Stimulated activated naive B cell treated with anti-CD40 and anti-IgM and Interleukin-4, amounts not matched to agents 10 μg/mL and 1 μg/mL and 100 μg/mL, for 72 hours (primary cell): ENCODE data around the gene MPP2.
"Not testable (repeated sequence)": the region's sequence is repeated elsewhere in the genome, so short reads cannot be mapped to it uniquely, and the experiment has no call there.

Experiments
- ATAC-seq, 2 donors: fragments of 150-1000 bp; cut with Tn5 transposase; replicated peaks; 2 replicates each; pipeline ENCODE4 v1.10.0; 2021; ENCODE audit warnings: moderate library complexity in 1 of 2
- DNase-seq: peaks from one replicate; pipeline ENCODE4 v3.0.0; 2021
- H3K27ac Mint-ChIP-seq: one replicate; pipeline ENCODE4 v1.8.0; 2022; ENCODE audit warnings: mild to moderate bottlenecking, mixed read lengths
- H3K27me3 Mint-ChIP-seq, 2 donors: one replicate each; pipeline ENCODE4 v1.8.0; 2022; ENCODE audit warnings: mixed read lengths in 2 of 2
- H3K36me3 Mint-ChIP-seq, 2 donors: one replicate each; pipeline ENCODE4 v1.8.0; 2022; ENCODE audit warnings: mixed read lengths in 2 of 2, mild to moderate bottlenecking in 1 of 2
- H3K4me1 Mint-ChIP-seq, 2 donors: one replicate each; pipeline ENCODE4 v1.8.0; 2022; ENCODE audit warnings: mixed read lengths in 2 of 2, mild to moderate bottlenecking in 1 of 2
- H3K4me3 Mint-ChIP-seq, 2 donors: one replicate each; pipeline ENCODE4 v1.8.0; 2022; ENCODE audit warnings: mild to moderate bottlenecking in 2 of 2, mixed read lengths in 2 of 2, moderate library complexity in 1 of 2
- H3K9me3 Mint-ChIP-seq, 2 donors: one replicate each; pipeline ENCODE4 v1.8.0; 2022; ENCODE audit warnings: mixed read lengths in 2 of 2, mild to moderate bottlenecking in 1 of 2

MPP2 gene

GRCh38 chr17:43901861-43902589 lies 5.3 kb downstream of the MPP2 start:
- ATAC-seq: no peak
- peaks cover 75 to 91% of the 10 kb centered on the region in 2 donors for H3K27me3 Mint-ChIP-seq
- H3K4me3 Mint-ChIP-seq: no peak overlapping the region
- peaks cover 19 to 35% of the 10 kb centered on the region in 2 donors for H3K4me1 Mint-ChIP-seq
- no peaks in the 10 kb centered on the region for H3K9me3 Mint-ChIP-seq
- H3K27ac Mint-ChIP-seq: no peak overlapping the region
- peaks cover 0 to 1% of the 10 kb centered on the region in 2 donors for H3K36me3 Mint-ChIP-seq
- no peak for DNase-seq

- Mint-ChIP-seq H3K9me3 (no peaks in the 10 kb centered on the region), H3K4me1 (peaks cover 14 to 26% of the 10 kb centered on the region in 2 donors), H3K27ac (no peak overlapping the region), H3K4me3 (peak overlapping the region; percentile 75 to 77), H3K27me3 (peaks cover 76 to 91% of the 10 kb centered on the region in 2 donors), H3K36me3 (peaks cover 0 to 1% of the 10 kb centered on the region in 2 donors)
- DNase-seq (no peak), ATAC-seq (no peak)
Observed at GRCh38 chr17:43900858-43901754, 6.2 kb downstream of the MPP2 start.

- H3K36me3 Mint-ChIP-seq: peaks cover 0 to 1% of the 10 kb centered on the region in 2 donors
- ATAC-seq: peak; percentile 97 to 98
- DNase-seq: peak; percentile 64
- peak overlapping the region; percentile 75 to 77 for H3K4me3 Mint-ChIP-seq
- H3K27me3 Mint-ChIP-seq: peaks cover 77 to 89% of the 10 kb centered on the region in 2 donors
- peaks cover 14 to 21% of the 10 kb centered on the region in 2 donors for H3K4me1 Mint-ChIP-seq
- H3K27ac Mint-ChIP-seq: peak overlapping the region; percentile 22
- H3K9me3 Mint-ChIP-seq: no peaks in the 10 kb centered on the region
Observed at GRCh38 chr17:43900183-43900857, 7.0 kb downstream of the MPP2 start.

- Mint-ChIP-seq H3K27me3 (peaks cover 64 to 71% of the 10 kb centered on the region in 2 donors), H3K36me3 (peaks cover 0 to 1% of the 10 kb centered on the region in 2 donors)
Observed at GRCh38 chr17:43898446-43898845, 8.9 kb downstream of the MPP2 start.

GRCh38 chr17:43897831-43898230 lies 9.5 kb downstream of the MPP2 start:
- H3K36me3 Mint-ChIP-seq: peaks cover 0 to 1% of the 10 kb centered on the region in 2 donors
- H3K9me3 Mint-ChIP-seq: no peaks in the 10 kb centered on the region
- H3K27me3 Mint-ChIP-seq: peaks cover 61 to 64% of the 10 kb centered on the region in 2 donors
- H3K4me3 Mint-ChIP-seq: no peak overlapping the region
- no peak for ATAC-seq
- no peak overlapping the region for H3K27ac Mint-ChIP-seq
- no peak for DNase-seq
- peaks cover 14 to 21% of the 10 kb centered on the region in 2 donors for H3K4me1 Mint-ChIP-seq

More at GRCh38 chr17:43898446-43898845, 8.9 kb downstream of the MPP2 start:
- DNase-seq: no peak
- ATAC-seq: no peak
- no peaks in the 10 kb centered on the region for H3K9me3 Mint-ChIP-seq
- no peak overlapping the region for H3K27ac Mint-ChIP-seq
- H3K4me1 Mint-ChIP-seq: peaks cover 14 to 21% of the 10 kb centered on the region in 2 donors
- H3K4me3 Mint-ChIP-seq: no peak overlapping the region

GRCh38 chr17:43894494-43894893 lies 12.8 kb downstream of the MPP2 start:
- H3K4me3 Mint-ChIP-seq, DNase-seq, H3K36me3 Mint-ChIP-seq, H3K27ac Mint-ChIP-seq, H3K9me3 Mint-ChIP-seq, ATAC-seq, H3K4me1 Mint-ChIP-seq: not testable (repeated sequence)
- peaks cover 33% of the 10 kb centered on the region in 2 donors for H3K27me3 Mint-ChIP-seq

- ATAC-seq (no peak), DNase-seq (no peak)
- Mint-ChIP-seq H3K27ac (no peak overlapping the region), H3K4me1 (no peaks in the 10 kb centered on the region), H3K27me3 (peaks cover 27 to 34% of the 10 kb centered on the region in 2 donors), H3K4me3 (no peak overlapping the region), H3K9me3 (no peaks in the 10 kb centered on the region), H3K36me3 (no peaks in the 10 kb centered on the region)
Observed at GRCh38 chr17:43892647-43892952, 14.7 kb downstream of the MPP2 start.

GRCh38 chr17:43891851-43892646 lies 15.3 kb downstream of the MPP2 start:
- H3K36me3 Mint-ChIP-seq: no peaks in the 10 kb centered on the region
- peaks cover 21 to 29% of the 10 kb centered on the region in 2 donors for H3K27me3 Mint-ChIP-seq
- no peak overlapping the region for H3K4me3 Mint-ChIP-seq
- H3K9me3 Mint-ChIP-seq: no peaks in the 10 kb centered on the region
- ATAC-seq (no peak), DNase-seq (no peak)
- no peaks in the 10 kb centered on the region for H3K4me1 Mint-ChIP-seq
- H3K27ac Mint-ChIP-seq: no peak overlapping the region

- H3K36me3 Mint-ChIP-seq: no peaks in the 10 kb centered on the region
- H3K4me1 Mint-ChIP-seq: no peaks in the 10 kb centered on the region
- ATAC-seq (no peak), DNase-seq (no peak)
- H3K27me3 Mint-ChIP-seq: peaks cover 17% of the 10 kb centered on the region in 2 donors
- no peak overlapping the region for H3K27ac Mint-ChIP-seq
- no peak overlapping the region for H3K4me3 Mint-ChIP-seq
- no peaks in the 10 kb centered on the region for H3K9me3 Mint-ChIP-seq
Observed at GRCh38 chr17:43890240-43890639, 17.1 kb downstream of the MPP2 start.

GRCh38 chr17:43888548-43888947 lies 18.8 kb downstream of the MPP2 start:
- DNase-seq (no peak), ATAC-seq (no peak)
- no peaks in the 10 kb centered on the region for H3K4me1 Mint-ChIP-seq
- H3K27me3 Mint-ChIP-seq: peaks cover 21 to 24% of the 10 kb centered on the region in 2 donors
- no peaks in the 10 kb centered on the region for H3K9me3 Mint-ChIP-seq
- no peaks in the 10 kb centered on the region for H3K36me3 Mint-ChIP-seq
- H3K4me3 Mint-ChIP-seq: no peak overlapping the region
- no peak overlapping the region for H3K27ac Mint-ChIP-seq

GRCh38 chr17:43882761-43883415 lies 24.4 kb downstream of the MPP2 start:
- no peak overlapping the region for H3K4me3 Mint-ChIP-seq
- no peaks in the 10 kb centered on the region for H3K36me3 Mint-ChIP-seq
- H3K27ac Mint-ChIP-seq: no peak overlapping the region
- H3K4me1 Mint-ChIP-seq: peaks cover 3 to 5% of the 10 kb centered on the region in 2 donors
- DNase-seq (no peak), ATAC-seq (no peak)
- H3K27me3 Mint-ChIP-seq: peaks cover 30 to 52% of the 10 kb centered on the region in 2 donors
- H3K9me3 Mint-ChIP-seq: no peaks in the 10 kb centered on the region

GRCh38 chr17:43881758-43882505 lies 25.4 kb downstream of the MPP2 start:
- no peak for DNase-seq
- H3K4me3 Mint-ChIP-seq: no peak overlapping the region
- H3K27ac Mint-ChIP-seq: no peak overlapping the region
- H3K27me3 Mint-ChIP-seq: peaks cover 26 to 53% of the 10 kb centered on the region in 2 donors
- ATAC-seq: no peak
- peaks cover 3 to 5% of the 10 kb centered on the region in 2 donors for H3K4me1 Mint-ChIP-seq
- no peaks in the 10 kb centered on the region for H3K36me3 Mint-ChIP-seq
- no peaks in the 10 kb centered on the region for H3K9me3 Mint-ChIP-seq

- H3K4me3 Mint-ChIP-seq: no peak overlapping the region
- H3K9me3 Mint-ChIP-seq: no peaks in the 10 kb centered on the region
- H3K4me1 Mint-ChIP-seq: peaks cover 3 to 5% of the 10 kb centered on the region in 2 donors
- no peak for DNase-seq
- H3K27ac Mint-ChIP-seq: no peak overlapping the region
- ATAC-seq: no peak
- H3K36me3 Mint-ChIP-seq: no peaks in the 10 kb centered on the region
- H3K27me3 Mint-ChIP-seq: peaks cover 26 to 52% of the 10 kb centered on the region in 2 donors
Observed at GRCh38 chr17:43881181-43881580, 26.2 kb downstream of the MPP2 start.
